Measurements from ENCODE around the gene DNAAF3. TPM values are rescaled to one million over a fixed set of nuclear protein-coding genes. Genes with fewer than 3 reads are reported as not detected.

DNAAF3 gene
- total RNA-seq, 1 experiment from 2014 or later, result 0.45 TPM

- CTCF ChIA-PET, result no interaction called here
These were observed 21.2 kb downstream of the DNAAF3 start for GRCh38 chr19:55145232-55145631.

GRCh38 chr19:55141696-55142095, 24.7 kb downstream of the DNAAF3 start:
- intact Hi-C loops (cut with micrococcal nuclease; ENCODE audit: unreplicated experiment), result loop anchor here (1.0 to 2.0 kb wide), 4 partner anchors 19 to 489 kb away; partner anchors contain the start of gene DNAAF3
- no peaks in the 10 kb centered on the region for H3K9me3 ChIP-seq
- no peak for TF ChIP-seq CTCF (IDR thresholded peaks at IDR 0.05; ENCODE audit: insufficient read depth in 1 of 2, low read depth in 1 of 2, low read length in 1 of 2, severe bottlenecking in 1 of 2, unreplicated experiment in 1 of 2)
- Mint-ChIP-seq H3K27me3 (ENCODE audit: insufficient read depth, unreplicated experiment) (peaks cover 4% of the 10 kb centered on the region), H3K4me3 (ENCODE audit: unreplicated experiment) (no peak overlapping the region), H3K36me3 (ENCODE audit: insufficient read depth, unreplicated experiment) (no peaks in the 10 kb centered on the region), H3K4me1 (ENCODE audit: low read depth, unreplicated experiment) (no peaks in the 10 kb centered on the region), H3K27ac (ENCODE audit: unreplicated experiment) (no peak overlapping the region), H3K9me3 (ENCODE audit: unreplicated experiment) (no peaks in the 10 kb centered on the region)
- no peak for DNase-seq
- no TSS peak for BruUV-seq (replicated peaks)
- no peaks in the 10 kb centered on the region for H3K27me3 ChIP-seq (replicated peaks; ENCODE audit: control insufficient read depth, insufficient read depth, low read length)
- no peak overlapping the region for H3K4me3 ChIP-seq (ENCODE audit: low read depth, low read length)
- H3K4me1 ChIP-seq, result no peaks in the 10 kb centered on the region
- POLR2A ChIA-PET, result interaction anchor here (0.5 to 1.4 kb wide), 2 partner anchors 87 to 198 kb away, joined by 3 to 8 read pairs; partner anchors contain the start of genes KMT5C and TMEM86B
- no peaks in the 10 kb centered on the region for H3K36me3 ChIP-seq (ENCODE audit: control insufficient read depth, insufficient read depth, low read length)
- CTCF ChIA-PET, result interaction anchor here (0.6 to 2.2 kb wide), 20 partner anchors 14 to 498 kb away, joined by 3 to 38 read pairs (median 4); partner anchors contain the start of genes DNAAF3, KMT5C, PPP1R12C and PPP6R1

More at GRCh38 chr19:55145232-55145631, 21.2 kb downstream of the DNAAF3 start:
- peaks cover 12% of the 10 kb centered on the region; the same call in 1 of the 2 replicates for H3K4me1 ChIP-seq
- H3K27ac Mint-ChIP-seq (ENCODE audit: unreplicated experiment), result no peak overlapping the region
- no peaks in the 10 kb centered on the region for H3K27me3 ChIP-seq (replicated peaks; ENCODE audit: control insufficient read depth, insufficient read depth, low read length)
- no peaks in the 10 kb centered on the region for H3K36me3 ChIP-seq (ENCODE audit: control insufficient read depth, insufficient read depth, low read length)
- peak overlapping the region; percentile 7 for H3K4me3 Mint-ChIP-seq (ENCODE audit: unreplicated experiment)
- POLR2A ChIA-PET, result interaction anchor here (1.1 kb wide), 1 partner anchor 263 kb away, joined by 5 read pairs; the partner anchor contains the start of gene UBE2S
- H3K4me3 ChIP-seq (ENCODE audit: low read depth, low read length), result no peak overlapping the region
- no peaks in the 10 kb centered on the region for H3K36me3 Mint-ChIP-seq (ENCODE audit: insufficient read depth, unreplicated experiment)
- BruUV-seq (replicated peaks), result no TSS peak
- peaks cover 6% of the 10 kb centered on the region for H3K27me3 Mint-ChIP-seq (ENCODE audit: insufficient read depth, unreplicated experiment)
- H3K9me3 ChIP-seq, result no peaks in the 10 kb centered on the region
- intact Hi-C loops (cut with micrococcal nuclease; ENCODE audit: unreplicated experiment), result no loop called here
- H3K9me3 Mint-ChIP-seq (ENCODE audit: unreplicated experiment), result no peaks in the 10 kb centered on the region
- TF ChIP-seq CTCF (IDR thresholded peaks at IDR 0.05; ENCODE audit: insufficient read depth in 1 of 2, low read depth in 1 of 2, low read length in 1 of 2, severe bottlenecking in 1 of 2, unreplicated experiment in 1 of 2), result no peak
- H3K4me1 Mint-ChIP-seq (ENCODE audit: low read depth, unreplicated experiment), result peaks cover 16% of the 10 kb centered on the region
- no peak for DNase-seq

- CTCF ChIA-PET, result no interaction called here
- BruUV-seq (replicated peaks), result no TSS peak
- Mint-ChIP-seq H3K27me3 (ENCODE audit: insufficient read depth, unreplicated experiment) (no peaks in the 10 kb centered on the region), H3K9me3 (ENCODE audit: unreplicated experiment) (no peaks in the 10 kb centered on the region), H3K4me1 (ENCODE audit: low read depth, unreplicated experiment) (no peaks in the 10 kb centered on the region), H3K4me3 (ENCODE audit: unreplicated experiment) (no peak overlapping the region), H3K27ac (ENCODE audit: unreplicated experiment) (no peak overlapping the region), H3K36me3 (ENCODE audit: insufficient read depth, unreplicated experiment) (no peaks in the 10 kb centered on the region)
- Histone ChIP-seq H3K4me3 (ENCODE audit: low read depth, low read length) (no peak overlapping the region), H3K36me3 (ENCODE audit: control insufficient read depth, insufficient read depth, low read length) (no peaks in the 10 kb centered on the region), H3K9me3 (no peaks in the 10 kb centered on the region), H3K27me3 (replicated peaks; ENCODE audit: control insufficient read depth, insufficient read depth, low read length) (no peaks in the 10 kb centered on the region), H3K4me1 (0 out of 2 replicates have a peak, but pooled peaks cover 3% of the 10 kb centered on the region)
- no peak for DNase-seq
- TF ChIP-seq CTCF (IDR thresholded peaks at IDR 0.05; ENCODE audit: insufficient read depth in 1 of 2, low read depth in 1 of 2, low read length in 1 of 2, severe bottlenecking in 1 of 2, unreplicated experiment in 1 of 2), result no peak
- intact Hi-C loops (cut with micrococcal nuclease; ENCODE audit: unreplicated experiment), result no loop called here
- POLR2A ChIA-PET, result no interaction called here
These were observed 28.5 kb downstream of the DNAAF3 start for GRCh38 chr19:55137915-55138314.
